ENCODE measurements around the gene NCF2.

GRCh38 chr1:183546427-183546826, 43.8 kb downstream of the NCF2 start:
- TF ChIP-seq, protein P1, sequence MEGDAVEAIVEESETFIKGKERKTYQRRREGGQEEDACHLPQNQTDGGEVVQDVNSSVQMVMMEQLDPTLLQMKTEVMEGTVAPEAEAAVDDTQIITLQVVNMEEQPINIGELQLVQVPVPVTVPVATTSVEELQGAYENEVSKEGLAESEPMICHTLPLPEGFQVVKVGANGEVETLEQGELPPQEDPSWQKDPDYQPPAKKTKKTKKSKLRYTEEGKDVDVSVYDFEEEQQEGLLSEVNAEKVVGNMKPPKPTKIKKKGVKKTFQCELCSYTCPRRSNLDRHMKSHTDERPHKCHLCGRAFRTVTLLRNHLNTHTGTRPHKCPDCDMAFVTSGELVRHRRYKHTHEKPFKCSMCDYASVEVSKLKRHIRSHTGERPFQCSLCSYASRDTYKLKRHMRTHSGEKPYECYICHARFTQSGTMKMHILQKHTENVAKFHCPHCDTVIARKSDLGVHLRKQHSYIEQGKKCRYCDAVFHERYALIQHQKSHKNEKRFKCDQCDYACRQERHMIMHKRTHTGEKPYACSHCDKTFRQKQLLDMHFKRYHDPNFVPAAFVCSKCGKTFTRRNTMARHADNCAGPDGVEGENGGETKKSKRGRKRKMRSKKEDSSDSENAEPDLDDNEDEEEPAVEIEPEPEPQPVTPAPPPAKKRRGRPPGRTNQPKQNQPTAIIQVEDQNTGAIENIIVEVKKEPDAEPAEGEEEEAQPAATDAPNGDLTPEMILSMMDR (conservative IDR thresholded peaks at IDR 0.05; ENCODE audit: low read depth, low read length) = no peak
- TF ChIP-seq EZH2phosphoT487 (IDR thresholded peaks at IDR 0.05; ENCODE audit: borderline replicate concordance, low read length) = no peak
- TF ChIP-seq EZH2 (IDR thresholded peaks at IDR 0.05; ENCODE audit: low read length, unreplicated experiment) = no peak

Data from PC-3 (cell line).